Measurements from ENCODE around the gene KCNC1. TPM values are rescaled to one million over a fixed set of nuclear protein-coding genes. Genes with fewer than 3 reads are reported as not detected.

Gene KCNC1
- total RNA-seq, 1 donor from 2014 or later, result not detected

GRCh38 chr11:17778956-17779860, 44.6 kb downstream of the KCNC1 start:
- ATAC-seq (no peak), DNase-seq (ENCODE audit: missing footprints) (no peak)
- intact Hi-C loops (cut with DNase I), result no loop called here

- DNase-seq (ENCODE audit: missing footprints) (no peak), ATAC-seq (no peak)
- intact Hi-C loops (cut with DNase I), result no loop called here
Observed at GRCh38 chr11:17779861-17780594, 45.4 kb downstream of the KCNC1 start.

GRCh38 chr11:17780668-17781067, 46.1 kb downstream of the KCNC1 start:
- DNase-seq (ENCODE audit: missing footprints), result no peak
- intact Hi-C loops (cut with DNase I), result no loop called here

GRCh38 chr11:17781221-17781620, 46.6 kb downstream of the KCNC1 start:
- no peak for ATAC-seq
- intact Hi-C loops (cut with DNase I), result no loop called here

More at GRCh38 chr11:17780668-17781067, 46.1 kb downstream of the KCNC1 start:
- ATAC-seq, result no peak

GRCh38 chr11:17781626-17782025, 47.0 kb downstream of the KCNC1 start:
- DNase-seq (ENCODE audit: missing footprints) (no peak), ATAC-seq (no peak)

More at GRCh38 chr11:17781221-17781620, 46.6 kb downstream of the KCNC1 start:
- DNase-seq (ENCODE audit: missing footprints), result no peak

GRCh38 chr11:17782145-17782544, 47.6 kb downstream of the KCNC1 start:
- ATAC-seq, result no peak
- intact Hi-C loops (cut with DNase I), result no loop called here
- no peak for DNase-seq (ENCODE audit: missing footprints)

More at GRCh38 chr11:17781626-17782025, 47.0 kb downstream of the KCNC1 start:
- intact Hi-C loops (cut with DNase I), result no loop called here

- ATAC-seq (no peak), DNase-seq (ENCODE audit: missing footprints) (no peak)
- intact Hi-C loops (cut with DNase I), result no loop called here
Observed at GRCh38 chr11:17782603-17783337, 48.2 kb downstream of the KCNC1 start.

GRCh38 chr11:17783878-17784277, 49.3 kb downstream of the KCNC1 start:
- DNase-seq (ENCODE audit: missing footprints) (no peak), ATAC-seq (no peak)
- intact Hi-C loops (cut with DNase I), result no loop called here

GRCh38 chr11:17786824-17787525, 52.4 kb downstream of the KCNC1 start:
- no peak for ATAC-seq
- no peak for DNase-seq (ENCODE audit: missing footprints)
- intact Hi-C loops (cut with DNase I), result no loop called here

GRCh38 chr11:17788084-17788483, 53.5 kb downstream of the KCNC1 start:
- intact Hi-C loops (cut with DNase I), result no loop called here
- DNase-seq (ENCODE audit: missing footprints) (no peak), ATAC-seq (no peak)

- ATAC-seq, result no peak
- intact Hi-C loops (cut with DNase I), result no loop called here
- no peak for DNase-seq (ENCODE audit: missing footprints)
Observed at GRCh38 chr11:17790453-17790852, 55.9 kb downstream of the KCNC1 start.

- DNase-seq (ENCODE audit: missing footprints), result no peak
- intact Hi-C loops (cut with DNase I), result no loop called here
- no peak for ATAC-seq
Observed at GRCh38 chr11:17791144-17791543, 56.6 kb downstream of the KCNC1 start.

- ATAC-seq, result no peak
- intact Hi-C loops (cut with DNase I), result no loop called here
- no peak for DNase-seq (ENCODE audit: missing footprints)
Observed at GRCh38 chr11:17792161-17792560, 57.6 kb downstream of the KCNC1 start.

- no peak for ATAC-seq
Observed at GRCh38 chr11:17793642-17794170, 59.1 kb downstream of the KCNC1 start.

GRCh38 chr11:17794981-17795380, 60.4 kb downstream of the KCNC1 start:
- DNase-seq (ENCODE audit: missing footprints) (no peak), ATAC-seq (no peak)
- intact Hi-C loops (cut with DNase I), result no loop called here

More at GRCh38 chr11:17793642-17794170, 59.1 kb downstream of the KCNC1 start:
- DNase-seq (ENCODE audit: missing footprints), result no peak
- intact Hi-C loops (cut with DNase I), result no loop called here

- no peak for ATAC-seq
Observed at GRCh38 chr11:17796154-17796553, 61.6 kb downstream of the KCNC1 start.

GRCh38 chr11:17798253-17798652, 63.7 kb downstream of the KCNC1 start:
- ATAC-seq (peak; percentile 86), DNase-seq (ENCODE audit: missing footprints) (no peak)
- intact Hi-C loops (cut with DNase I), result no loop called here

More at GRCh38 chr11:17796154-17796553, 61.6 kb downstream of the KCNC1 start:
- no peak for DNase-seq (ENCODE audit: missing footprints)
- intact Hi-C loops (cut with DNase I), result no loop called here

GRCh38 chr11:17798716-17799115, 64.1 kb downstream of the KCNC1 start:
- intact Hi-C loops (cut with DNase I), result no loop called here
- ATAC-seq (peak; percentile 79), DNase-seq (ENCODE audit: missing footprints) (no peak)
